Endometrial microvascular endothelial cells (primary cell): ENCODE results near the gene CYP2F1. TPM values are rescaled to one million over a fixed set of nuclear protein-coding genes. Genes with fewer than 3 reads are reported as not detected.
"Not testable (repeated sequence)": the region's sequence is repeated elsewhere in the genome, so short reads cannot be mapped to it uniquely, and the experiment has no call there.

Experiments
- in situ Hi-C: cut with HindIII; loops from 2 replicates; pipeline ENCODE4 v1.10.0; 2017; ENCODE audit warnings: low sequenced_read_pairs, low pct_unique_long_range_greater_than_20kb; ENCODE audit errors: inconsistent ontology term
- total RNA-seq: library from RNA; depleted of rRNA; stranded (reverse); fragments of >200 nt; gene quantifications from one replicate; pipeline ENCODE4 v1.2.3, GENCODE V29; 2015; ENCODE audit errors: inconsistent ontology term

CYP2F1 gene
- total RNA-seq, 1 donor from 2014 or later = not detected

DNA sequence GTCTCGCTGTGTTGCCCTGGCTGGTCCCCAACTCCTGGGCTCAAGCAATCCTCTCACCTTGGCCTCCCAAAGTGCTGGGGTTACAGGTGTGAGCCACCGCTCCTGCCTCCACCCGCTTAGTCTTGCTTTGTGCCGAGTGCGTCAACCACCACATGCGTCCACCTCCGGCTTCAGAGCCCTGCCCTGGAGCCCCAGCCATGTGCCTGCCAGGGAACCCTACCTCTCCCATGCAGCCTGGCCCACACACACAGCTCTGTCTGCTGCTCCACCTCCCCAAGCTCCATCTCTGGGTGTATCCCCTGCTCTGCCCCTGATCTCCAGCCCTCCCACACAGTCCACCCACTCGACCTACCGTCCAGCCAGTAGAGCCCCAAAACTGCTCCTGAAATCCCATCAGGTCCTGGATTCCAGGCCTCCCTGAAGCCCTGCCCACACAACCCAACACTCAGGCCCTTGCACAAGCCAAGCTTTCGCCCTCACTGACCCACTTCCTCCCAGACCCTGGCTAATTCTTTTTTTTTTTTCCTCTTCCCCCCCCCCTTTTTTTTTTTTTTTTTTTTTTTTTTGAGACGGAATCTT is 9.6 kb downstream of the CYP2F1 start:
- in situ Hi-C loops = no loop called here

DNA sequence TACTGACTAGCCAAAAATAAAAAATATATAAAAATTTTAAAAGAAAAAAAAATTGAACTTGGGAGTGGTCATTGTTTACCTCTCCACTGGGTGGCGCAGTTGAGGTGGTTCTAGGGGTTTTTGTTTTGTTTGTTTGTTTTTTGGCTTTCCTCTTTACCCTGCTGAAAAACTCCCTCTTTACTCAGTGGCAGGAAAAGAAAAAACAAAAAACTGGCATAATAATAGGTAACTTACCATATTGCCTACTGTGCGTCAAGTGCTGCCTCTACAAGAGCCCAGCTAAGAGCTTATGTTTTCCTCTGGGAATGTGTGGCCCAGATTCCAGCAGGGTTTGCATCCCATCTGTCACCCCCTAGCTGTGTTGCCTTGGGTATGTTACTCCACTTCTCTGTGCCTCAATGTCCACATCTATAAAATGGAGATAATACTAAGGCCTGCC is 12.6 kb downstream of the CYP2F1 start:
- in situ Hi-C loops = not testable (repeated sequence)

DNA sequence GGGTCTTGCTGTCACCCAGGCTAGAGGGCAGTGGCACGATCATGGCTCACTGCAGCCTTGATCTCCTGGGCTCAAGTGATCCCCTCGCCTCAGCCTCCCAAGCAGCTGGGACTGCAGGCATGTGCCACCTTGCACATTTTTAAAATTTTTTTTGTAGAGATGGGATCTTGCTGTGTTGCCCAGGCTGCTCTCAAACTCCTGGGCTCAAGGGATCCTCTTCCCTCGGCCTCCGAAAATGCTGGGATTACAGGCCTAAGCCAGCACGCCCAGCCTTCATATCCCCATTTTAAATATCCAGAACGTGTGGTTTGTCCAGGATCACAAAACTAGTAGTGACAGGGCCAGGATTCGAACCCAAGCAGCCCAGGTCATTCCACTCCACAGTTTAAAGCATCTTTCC is 13.1 kb downstream of the CYP2F1 start:
- in situ Hi-C loops = not testable (repeated sequence)

DNA sequence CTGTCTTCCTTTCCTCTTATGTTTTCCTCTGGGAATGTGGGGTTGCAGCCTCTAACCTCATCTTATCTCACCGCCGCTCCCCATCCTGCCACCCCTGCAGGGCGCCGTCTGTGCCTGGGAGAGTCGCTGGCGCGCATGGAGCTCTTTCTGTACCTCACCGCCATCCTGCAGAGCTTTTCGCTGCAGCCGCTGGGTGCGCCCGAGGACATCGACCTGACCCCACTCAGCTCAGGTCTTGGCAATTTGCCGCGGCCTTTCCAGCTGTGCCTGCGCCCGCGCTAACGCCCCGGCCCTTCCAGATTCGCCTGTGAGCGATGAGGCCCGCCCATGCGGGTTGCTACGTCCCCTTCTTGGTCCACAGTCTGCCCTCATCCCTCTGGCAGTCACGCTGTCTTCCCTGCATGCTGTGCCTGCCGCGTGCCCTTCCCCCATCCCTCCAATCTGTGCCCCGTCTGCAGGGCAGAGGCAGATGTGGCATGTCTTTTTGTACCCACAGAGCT is 13.6 kb downstream of the CYP2F1 start:
- in situ Hi-C loops = not testable (repeated sequence)

DNA sequence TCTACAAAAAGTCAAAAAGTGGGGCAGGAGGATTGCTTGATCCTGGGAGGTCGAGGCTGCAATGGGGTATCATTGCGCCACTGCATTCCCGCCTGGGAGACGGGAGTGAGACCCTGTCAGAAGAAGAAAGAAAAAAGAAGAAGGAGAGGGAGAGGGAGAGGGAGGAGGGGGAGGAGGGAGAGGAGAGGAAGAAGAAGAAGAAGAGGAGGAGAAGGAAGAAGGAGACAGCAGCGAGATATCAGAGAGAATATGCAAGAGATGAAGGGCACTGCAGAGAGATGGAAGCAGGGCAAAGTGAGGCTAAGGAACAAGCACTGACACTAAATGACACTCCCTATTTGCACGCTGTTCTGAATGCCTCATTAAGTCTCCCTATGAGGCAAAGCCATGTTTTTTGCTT is 14.5 kb downstream of the CYP2F1 start:
- in situ Hi-C loops = no loop called here

DNA sequence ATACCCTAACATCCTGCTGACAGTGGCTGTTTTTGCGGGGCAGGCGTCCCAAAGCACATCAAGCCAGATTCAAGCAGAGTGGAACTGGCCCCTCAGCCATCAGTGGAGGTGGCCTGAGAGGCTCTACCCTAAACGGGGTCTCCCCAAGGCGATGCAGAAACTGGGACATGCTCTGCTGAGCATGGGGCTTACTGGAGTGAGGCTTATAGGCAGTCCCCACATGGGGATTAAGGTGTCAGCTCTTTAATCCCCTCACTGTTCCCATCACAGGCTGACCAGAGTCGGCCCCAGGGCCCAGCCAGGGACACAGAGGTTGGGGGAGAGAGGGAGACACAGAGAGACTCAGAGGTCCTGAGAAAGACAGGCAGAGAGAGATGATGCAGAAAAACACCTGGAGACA is 17.0 kb downstream of the CYP2F1 start:
- in situ Hi-C loops = no loop called here

DNA sequence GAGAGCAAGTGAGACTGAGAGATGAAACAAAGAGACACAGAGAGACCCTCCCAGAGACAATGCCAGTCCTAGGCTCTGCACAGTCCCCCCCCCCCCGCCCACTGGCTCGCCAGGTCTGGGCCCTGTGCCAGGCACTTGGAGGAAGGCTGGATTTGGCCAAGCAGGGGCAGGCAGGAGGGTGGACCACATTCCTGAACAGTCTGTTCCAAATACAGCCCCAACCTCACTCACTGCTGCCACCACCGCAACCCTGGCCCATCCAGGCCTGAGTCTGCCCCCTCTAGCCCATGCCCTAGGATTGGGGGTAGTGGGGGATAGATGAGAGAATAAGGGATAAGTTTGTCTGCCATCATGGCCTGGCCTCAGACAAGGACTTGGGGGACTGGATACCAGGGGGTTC is 19.0 kb downstream of the CYP2F1 start:
- in situ Hi-C loops = no loop called here

DNA sequence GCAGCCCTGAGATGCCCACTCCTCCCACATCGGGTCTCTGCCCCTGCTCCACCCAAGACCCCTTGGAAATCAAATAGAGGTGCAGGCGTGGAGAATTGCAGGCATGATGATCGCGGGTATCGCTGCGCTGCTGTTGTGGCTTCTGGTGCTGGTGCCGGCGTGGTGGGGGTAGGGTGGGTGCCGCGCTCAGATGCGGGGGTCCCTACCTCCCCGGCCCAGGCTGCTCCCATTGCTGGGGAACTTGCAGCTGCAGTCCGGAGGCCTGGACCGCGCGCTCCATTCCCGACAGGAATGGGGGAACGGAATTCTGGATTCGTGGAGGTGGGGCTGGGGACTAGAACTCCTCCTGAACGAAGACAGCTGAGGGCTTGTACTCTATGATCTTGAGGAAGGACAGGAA is 20.4 kb downstream of the CYP2F1 start:
- in situ Hi-C loops = no loop called here

DNA sequence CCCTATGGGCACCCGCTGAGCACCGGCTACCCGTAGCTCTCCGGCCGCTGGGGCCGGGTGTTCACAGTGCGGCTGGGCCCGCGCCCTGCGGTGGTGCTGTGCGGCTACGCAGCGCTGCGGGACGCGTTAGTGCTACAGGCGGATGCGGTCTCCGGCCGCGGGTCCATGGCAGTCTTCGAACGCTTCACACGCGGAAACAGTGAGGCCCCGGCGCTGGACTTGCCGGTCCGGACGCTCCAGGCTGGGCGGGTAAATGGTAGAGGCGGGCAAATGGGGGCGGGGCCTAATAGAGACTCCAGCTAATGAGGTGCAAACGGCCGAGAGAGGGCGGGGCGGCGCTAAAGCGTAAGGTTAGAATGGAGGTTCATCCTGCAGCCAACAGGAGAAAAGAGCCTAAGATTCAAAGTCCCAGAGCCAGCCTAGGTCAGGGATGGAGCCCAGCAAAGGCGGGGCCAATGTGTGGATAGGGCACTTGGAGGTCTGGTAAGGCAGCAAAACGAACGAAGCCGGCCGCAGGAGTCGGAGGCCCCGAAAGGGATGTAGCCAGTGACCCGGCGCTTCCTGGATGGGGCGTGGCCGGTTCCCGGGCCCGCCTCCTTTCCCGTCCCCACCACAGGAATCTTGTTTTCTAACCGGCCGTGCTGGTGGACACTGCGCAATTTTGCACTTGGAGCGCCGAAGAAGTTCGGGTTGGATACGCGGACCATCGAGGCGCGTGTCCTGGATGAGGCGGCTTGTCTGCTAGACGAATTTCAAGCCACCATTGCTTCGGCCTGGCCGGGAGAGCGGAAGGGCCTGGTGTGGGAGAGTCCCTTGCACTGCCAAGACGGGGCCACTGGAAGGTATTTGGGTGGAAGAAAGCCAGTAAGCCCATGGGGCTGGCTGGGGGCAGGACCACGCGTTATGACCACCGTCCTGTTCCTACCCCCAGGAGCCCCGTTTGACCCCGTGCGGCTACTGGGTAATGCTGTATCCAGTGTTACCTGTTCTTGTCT is 21.5 kb downstream of the CYP2F1 start:
- in situ Hi-C loops = not testable (repeated sequence)

DNA sequence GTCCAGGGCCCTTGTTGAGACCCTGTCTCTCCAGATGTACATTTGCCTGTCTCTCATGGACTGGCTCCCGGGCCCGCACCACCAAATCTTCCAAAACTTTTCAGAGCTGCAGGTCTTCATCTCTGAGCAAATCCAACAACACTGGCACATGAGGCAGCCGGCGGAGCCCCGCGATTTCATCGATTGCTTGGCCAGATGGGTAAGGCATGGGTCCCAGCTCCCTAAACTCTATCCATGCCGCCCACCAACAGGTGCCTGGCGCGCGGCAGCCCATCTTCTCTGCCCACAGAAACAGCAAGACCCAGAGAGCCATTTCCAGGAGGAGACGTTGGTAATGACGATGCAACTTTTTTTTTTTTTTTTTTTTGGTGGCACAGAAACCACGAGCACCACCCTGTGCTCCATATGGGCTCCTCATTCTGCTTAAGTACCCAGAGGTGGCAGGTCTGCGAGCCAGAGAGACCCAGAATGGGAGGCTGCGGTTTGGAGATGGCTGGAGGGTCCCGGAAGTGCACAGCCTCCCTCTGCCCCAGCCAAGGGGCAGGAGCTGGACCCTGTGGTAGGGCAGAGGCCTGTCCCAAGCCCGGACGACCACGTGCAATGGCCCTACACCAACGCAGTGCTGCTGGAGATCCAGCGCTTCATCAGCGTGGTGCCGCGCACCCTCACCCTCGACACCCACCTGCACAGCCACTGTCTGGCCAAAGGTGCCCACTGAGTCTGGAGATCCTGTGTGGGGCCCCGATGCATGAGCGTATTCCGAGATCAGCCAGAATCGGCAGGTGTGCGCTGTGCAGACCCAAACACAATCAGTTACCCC is 22.6 kb downstream of the CYP2F1 start:
- in situ Hi-C loops = no loop called here

DNA sequence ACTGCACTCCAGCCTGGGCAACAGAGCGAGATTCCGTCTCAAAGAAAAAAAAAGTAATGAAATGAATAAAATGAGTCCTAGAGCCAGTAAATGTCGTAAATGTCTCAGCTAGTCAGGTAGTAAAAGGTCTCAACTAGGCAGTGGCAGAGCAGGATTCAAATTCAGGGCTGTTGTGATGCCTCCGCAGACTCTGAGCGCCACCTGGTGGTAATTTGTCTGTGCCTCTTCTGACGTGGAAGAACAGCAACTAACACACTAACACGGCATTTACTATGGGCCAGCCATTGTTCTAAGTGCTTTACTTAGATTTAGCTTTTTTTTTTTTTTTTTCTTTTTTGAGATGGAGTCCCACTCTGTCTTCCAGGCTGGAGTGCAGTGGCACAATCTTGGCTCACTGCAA is 30.2 kb downstream of the CYP2F1 start:
- in situ Hi-C loops = no loop called here

DNA sequence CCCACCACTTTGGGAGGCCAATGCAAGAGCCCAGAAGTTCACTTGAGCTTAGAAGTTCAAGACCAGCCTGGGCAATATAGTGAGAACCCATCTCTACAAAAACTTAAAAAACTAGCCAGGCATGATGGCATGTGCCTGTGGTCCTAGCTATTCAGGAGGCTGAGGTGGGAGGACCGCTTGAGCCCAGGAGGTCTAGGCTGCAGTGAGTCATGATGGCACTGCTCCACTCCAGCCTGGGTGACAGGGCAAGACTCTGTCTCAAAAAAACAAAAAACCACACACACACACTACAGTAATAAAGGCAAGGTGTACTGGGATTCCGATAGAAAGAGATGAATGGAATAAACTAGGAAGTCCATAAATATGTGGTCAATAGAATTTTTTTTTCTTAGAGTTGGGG is 35.6 kb downstream of the CYP2F1 start:
- in situ Hi-C loops = no loop called here

DNA sequence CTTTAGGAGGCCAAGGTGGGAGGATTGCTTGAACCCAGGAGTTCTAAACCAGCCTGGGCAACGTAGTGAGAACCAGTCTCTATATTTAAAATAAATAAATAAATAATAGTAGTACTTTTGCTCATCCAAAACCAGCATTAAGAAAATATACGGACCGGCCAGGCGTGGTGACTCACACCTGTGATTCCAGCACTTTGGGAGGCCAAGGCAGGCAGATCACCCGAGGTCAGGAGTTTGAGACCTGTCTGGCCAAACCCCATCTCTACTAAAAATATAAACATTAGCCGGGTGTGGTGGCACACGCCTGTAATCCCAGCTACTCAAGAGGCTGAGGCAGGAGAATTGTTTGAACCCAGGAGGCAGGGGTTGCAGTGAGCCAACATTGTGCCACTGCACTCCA is 36.8 kb downstream of the CYP2F1 start:
- in situ Hi-C loops = not testable (repeated sequence)

DNA sequence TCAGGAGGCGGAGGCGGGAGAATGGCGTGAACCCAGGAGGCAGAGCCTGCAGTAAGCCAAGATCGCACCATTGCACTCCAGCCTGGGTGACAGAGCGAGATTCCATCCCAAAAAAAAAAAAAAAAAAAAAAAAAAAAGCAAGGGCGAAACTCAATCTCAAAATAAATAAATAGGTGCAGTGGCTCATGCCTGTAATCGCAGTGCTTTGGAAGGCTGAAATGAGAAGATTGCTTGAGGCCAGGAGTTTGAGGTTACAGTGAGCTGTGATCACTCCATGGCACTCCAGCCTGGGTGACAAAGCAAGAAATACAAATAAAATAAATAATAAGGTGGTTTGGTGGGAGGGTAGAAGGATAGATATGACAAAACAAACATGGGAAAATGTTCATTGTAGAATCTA is 39.8 kb downstream of the CYP2F1 start:
- in situ Hi-C loops = no loop called here

DNA sequence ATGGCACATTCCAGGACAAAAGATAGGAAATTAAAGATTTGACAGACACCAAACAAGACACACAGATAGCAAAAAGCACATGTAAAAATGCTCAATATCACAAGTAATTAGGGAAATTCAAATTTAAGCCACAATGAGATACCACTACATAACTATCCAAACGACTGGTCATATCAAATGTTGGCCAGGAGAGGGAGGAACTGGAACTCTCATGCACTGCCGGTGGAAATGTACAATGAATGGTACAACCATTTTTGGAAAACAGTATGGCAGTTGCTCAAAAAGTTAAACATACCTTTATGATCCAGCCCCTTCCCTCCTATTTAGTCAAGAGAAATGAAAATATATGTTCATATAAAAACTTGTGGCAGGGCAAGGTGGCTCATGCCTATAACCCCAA is 42.0 kb downstream of the CYP2F1 start:
- in situ Hi-C loops = no loop called here

DNA sequence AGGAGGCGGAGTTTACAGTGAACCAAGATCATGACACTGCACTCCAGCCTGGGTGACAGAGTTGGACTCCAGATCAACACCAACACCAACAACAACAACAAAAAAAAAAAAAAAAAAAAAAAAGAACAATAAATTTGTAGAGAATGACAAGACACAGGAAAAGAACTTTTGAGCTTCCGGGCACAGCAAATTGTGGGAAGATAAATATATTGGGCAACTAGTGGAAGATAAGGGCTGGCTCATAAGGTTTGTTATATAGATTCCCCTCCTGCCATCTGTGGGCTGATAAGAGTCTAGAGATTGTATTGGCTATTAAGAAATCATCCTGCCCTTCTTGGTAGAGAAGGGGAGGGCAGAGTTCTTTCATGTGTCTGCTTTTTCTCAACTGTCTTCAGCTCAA is 45.6 kb downstream of the CYP2F1 start:
- in situ Hi-C loops = no loop called here

DNA sequence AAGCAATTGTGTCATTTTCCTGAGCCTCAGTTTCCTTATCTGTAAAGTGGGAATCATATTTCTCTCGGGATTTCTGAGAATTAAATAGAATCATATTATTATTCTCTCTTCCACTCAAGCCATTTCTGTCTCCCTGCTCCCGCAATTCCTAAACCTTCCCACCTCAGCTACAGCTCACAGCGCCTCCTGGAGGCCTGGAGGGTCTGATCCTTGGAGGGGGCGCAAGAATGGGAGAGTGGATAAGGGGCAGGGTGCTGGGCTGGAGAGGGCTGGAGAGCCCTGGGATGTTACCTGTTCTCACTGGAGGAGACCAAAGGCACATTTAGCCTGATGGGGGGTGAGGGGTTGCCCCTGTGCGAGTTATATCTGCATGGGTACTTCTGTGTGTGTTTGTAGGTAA is 47.7 kb downstream of the CYP2F1 start:
- in situ Hi-C loops = no loop called here

DNA sequence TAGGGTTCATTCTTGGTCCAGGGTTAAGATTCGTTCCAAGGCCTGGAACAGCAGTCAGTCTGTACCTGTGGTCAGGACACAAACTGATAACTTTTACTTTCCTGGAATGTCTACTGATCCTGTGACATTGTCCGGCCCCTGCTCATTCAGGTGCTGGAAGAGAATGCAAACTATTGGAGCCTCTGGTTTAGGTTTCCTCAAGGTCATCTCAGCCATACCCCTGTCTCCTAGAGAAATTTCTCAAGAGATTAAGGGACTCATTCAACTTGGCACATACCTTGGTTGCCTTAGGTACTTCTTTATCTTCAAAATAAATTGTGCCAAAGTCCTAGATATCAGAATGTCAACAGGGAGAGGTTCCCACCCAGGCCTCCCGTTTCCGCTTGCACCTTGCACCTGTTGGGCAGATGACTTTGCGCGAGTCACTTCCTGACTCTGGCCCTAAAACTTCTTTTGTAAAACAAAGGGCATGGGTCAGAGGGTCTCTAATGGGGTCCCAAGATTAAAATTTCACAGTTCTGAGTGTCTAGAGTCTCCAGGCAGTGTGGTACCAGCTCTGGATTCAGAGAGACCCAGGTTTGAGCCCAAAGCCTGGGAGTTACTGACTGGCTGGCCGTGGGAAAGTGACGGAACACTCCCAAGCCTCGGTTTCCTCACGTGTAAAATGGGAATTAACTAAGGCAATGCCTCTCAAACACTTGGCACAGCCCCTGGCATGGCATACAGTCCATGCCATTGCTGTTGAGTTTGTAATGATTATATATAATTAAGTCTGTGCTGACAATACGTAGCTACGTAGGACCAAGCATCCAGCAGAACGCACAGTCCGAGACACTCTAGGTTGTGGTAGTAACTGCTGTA is 52.9 kb downstream of the CYP2F1 start:
- in situ Hi-C loops = no loop called here
